Gastroesophageal sphincter (tissue), 4 donors: ENCODE measurements around the gene SSTR3. TPM values are rescaled to one million over a fixed set of nuclear protein-coding genes. Genes with fewer than 3 reads are reported as not detected.

ENCODE experiments used
- ATAC-seq: fragments of 150-250 bp; one replicate; pipeline ENCODE4 v1.9.1; 2016; ENCODE audit warnings: mild to moderate bottlenecking, moderate library complexity
- H3K27ac ChIP-seq, 4 donors: fragments of 200-600 bp; sonication (generic) in 3 of 4; 1 replicate in 3 of 4; 2 replicates in 1 of 4; pipeline ENCODE4 v1.5.1; 2016 to 2019
- H3K27me3 ChIP-seq: fragments of 200-600 bp; sonication (generic); one replicate; pipeline ENCODE4 v1.5.1; 2019
- H3K36me3 ChIP-seq, 2 donors: fragments of 200-600 bp; sonication (generic); one replicate each; pipeline ENCODE4 v1.5.1; 2019; ENCODE audit warnings: control low read depth in 1 of 2
- H3K4me1 ChIP-seq, 3 donors: fragments of 200-600 bp; sonication (generic); 1 replicate in 2 of 3; 2 replicates in 1 of 3; pipeline ENCODE4 v1.5.1; 2016 to 2019; ENCODE audit warnings: control low read depth in 2 of 3
- H3K4me3 ChIP-seq, 2 donors: fragments of 200-600 bp; sonication (generic); one replicate each; pipeline ENCODE4 v1.5.1; 2019; ENCODE audit warnings: mild to moderate bottlenecking in 1 of 2, moderate library complexity in 1 of 2
- H3K9me3 ChIP-seq, 3 donors: fragments of 200-600 bp; sonication (generic); one replicate each; pipeline ENCODE4 v1.5.1; 2017 to 2019; ENCODE audit warnings: control low read depth in 2 of 3
- EP300 ChIP-seq: sonication (generic); formaldehyde crosslinking; IDR thresholded peaks from one replicate; pipeline ENCODE4 v1.6.1; 2017; ENCODE audit warnings: antibody characterized with exemption, mild to moderate bottlenecking
- POLR2A ChIP-seq, 2 donors: fragments of 450-650 bp; IDR thresholded peaks; one replicate each; pipeline ENCODE4 v1.6.1; 2017; ENCODE audit warnings: antibody characterized with exemption in 2 of 2, mild to moderate bottlenecking in 2 of 2, moderate library complexity in 1 of 2
- POLR2AphosphoS5 ChIP-seq: sonication (generic); formaldehyde crosslinking; IDR thresholded peaks from one replicate; pipeline ENCODE4 v1.6.1; 2017; ENCODE audit warnings: antibody characterized with exemption
- WGBS, 2 donors: methylation state at CpG; one replicate each; pipeline ENCODE4 v1.1.5; 2018; ENCODE audit warnings: low coverage in 1 of 2; 5-methylcytosine and 5-hydroxymethylcytosine counted together
- small RNA-seq, 4 donors: library from RNA; depleted of rRNA; stranded (forward); fragments of <200 nt; gene quantifications; one replicate each; pipeline ENCODE3, GENCODE V24; 2016
- total RNA-seq, 4 donors: library from RNA; depleted of rRNA; stranded (reverse); fragments of >200 nt; gene quantifications; one replicate each; pipeline ENCODE4 v1.1.0, GENCODE V29; 2016
- TF ChIP-seq, protein P1 (sequence below), 4 experiments: fragments of 200-600 bp in 2 of 4; fragments of 450-650 bp in 2 of 4; sonication (generic) in 1 of 4; IDR thresholded peaks; one replicate each; pipeline ENCODE4 v1.5.1; 2017 to 2019; ENCODE audit warnings: antibody characterized with exemption in 4 of 4, mild to moderate bottlenecking in 2 of 4, moderate library complexity in 2 of 4

Gene SSTR3
- total RNA-seq, 4 donors from 2014 or later: not detected

DNA sequence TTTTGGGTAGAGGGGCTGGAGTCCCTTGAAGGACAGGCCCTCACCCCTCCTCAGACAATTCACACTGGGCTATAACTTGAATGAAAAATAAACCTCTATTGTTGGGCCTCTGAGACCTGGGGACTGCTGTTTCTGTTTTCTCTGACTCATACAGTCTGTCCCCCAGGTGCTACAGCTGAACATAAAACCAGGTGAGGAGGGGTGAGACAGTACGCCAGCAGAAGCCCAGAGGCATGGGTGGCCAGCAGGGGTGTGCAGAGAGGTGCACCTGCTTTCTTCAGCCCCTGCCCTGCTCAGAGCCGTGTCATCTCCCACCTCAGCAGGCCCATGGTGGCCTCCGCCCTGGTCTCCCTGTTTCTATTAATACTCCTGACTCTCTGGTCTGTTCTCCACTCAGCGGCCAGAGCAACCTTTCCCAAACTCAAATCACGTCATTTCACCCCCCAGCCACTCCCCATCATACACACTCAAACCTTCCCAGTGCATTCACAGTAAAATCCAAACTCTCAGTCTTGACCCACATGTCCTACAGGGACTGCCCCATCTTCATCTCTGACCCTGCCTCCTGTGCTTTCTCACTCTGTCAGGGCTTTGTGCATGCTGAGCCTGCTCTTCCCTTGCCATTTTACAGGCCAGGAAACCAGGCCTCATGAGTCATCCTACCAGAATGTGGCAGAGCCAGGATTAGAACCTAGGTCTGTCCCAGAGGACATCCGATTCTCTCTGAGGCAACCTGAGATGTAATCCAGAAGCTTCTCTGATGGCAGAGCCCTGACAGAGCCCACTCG is 57.2 kb downstream of the SSTR3 start:
- no peaks in the 10 kb centered on the region for H3K4me1 ChIP-seq
- no peaks in the 10 kb centered on the region for H3K36me3 ChIP-seq
- peaks cover 51% of the 10 kb centered on the region for H3K27me3 ChIP-seq
- no peak overlapping the region for H3K27ac ChIP-seq
- WGBS, 2 donors: 50 to 61% methylated on average over 2 to 6 of the region's 7 CpGs
- no peak for ATAC-seq
- no peak overlapping the region for H3K4me3 ChIP-seq
- no peak for TF ChIP-seq POLR2AphosphoS5
- TF ChIP-seq, protein P1, sequence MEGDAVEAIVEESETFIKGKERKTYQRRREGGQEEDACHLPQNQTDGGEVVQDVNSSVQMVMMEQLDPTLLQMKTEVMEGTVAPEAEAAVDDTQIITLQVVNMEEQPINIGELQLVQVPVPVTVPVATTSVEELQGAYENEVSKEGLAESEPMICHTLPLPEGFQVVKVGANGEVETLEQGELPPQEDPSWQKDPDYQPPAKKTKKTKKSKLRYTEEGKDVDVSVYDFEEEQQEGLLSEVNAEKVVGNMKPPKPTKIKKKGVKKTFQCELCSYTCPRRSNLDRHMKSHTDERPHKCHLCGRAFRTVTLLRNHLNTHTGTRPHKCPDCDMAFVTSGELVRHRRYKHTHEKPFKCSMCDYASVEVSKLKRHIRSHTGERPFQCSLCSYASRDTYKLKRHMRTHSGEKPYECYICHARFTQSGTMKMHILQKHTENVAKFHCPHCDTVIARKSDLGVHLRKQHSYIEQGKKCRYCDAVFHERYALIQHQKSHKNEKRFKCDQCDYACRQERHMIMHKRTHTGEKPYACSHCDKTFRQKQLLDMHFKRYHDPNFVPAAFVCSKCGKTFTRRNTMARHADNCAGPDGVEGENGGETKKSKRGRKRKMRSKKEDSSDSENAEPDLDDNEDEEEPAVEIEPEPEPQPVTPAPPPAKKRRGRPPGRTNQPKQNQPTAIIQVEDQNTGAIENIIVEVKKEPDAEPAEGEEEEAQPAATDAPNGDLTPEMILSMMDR (IDR thresholded peaks at IDR 0.05): no peak
- no peak for TF ChIP-seq EP300
- no peak for TF ChIP-seq POLR2A (IDR thresholded peaks at IDR 0.05)
- H3K9me3 ChIP-seq: peaks cover 0 to 14% (median 0%) of the 10 kb centered on the region in 3 donors

Small RNAs within 50 kb of the gene (small RNA-seq; reads per million reads assigned to genes)
- gene Z82188.1: 0 reads per million in 4 donors

Other genes starting within 250 kb of the SSTR3 start
- 10 to 100 TPM; 19.1 to 38.7 (median 31.7) TPM for gene TST, start 193.0 kb downstream of the SSTR3 start, total RNA-seq
- 100 to 1,000 TPM; 102 to 144 (median 113) TPM for gene MPST, start 192.7 kb downstream of the SSTR3 start, total RNA-seq
- 10 to 100 TPM; 23.3 to 33.2 (median 29.3) TPM for gene KCTD17, start 160.7 kb downstream of the SSTR3 start, total RNA-seq
- gene TMPRSS6, start 102.8 kb downstream of the SSTR3 start, total RNA-seq: not detected
- gene IL2RB, start 62.6 kb downstream of the SSTR3 start, total RNA-seq: 1 to 10 TPM in 1 of 4 donors, under 1 TPM in 3; 0.07 to 3.1 (median 0.29) TPM
- gene C1QTNF6, start 24.2 kb downstream of the SSTR3 start, total RNA-seq: 1 to 10 TPM in 2 of 4 donors, under 1 TPM in 2; 0.69 to 1.6 (median 1.1) TPM
- gene RAC2, start 31.8 kb upstream of the SSTR3 start, total RNA-seq: 10 to 100 TPM in 1 of 4 donors, 1 to 10 TPM in 3; 2.0 to 11.3 (median 6.4) TPM
- 10 to 100 TPM in 2 of 4 donors, 1 to 10 TPM in 2; 4.2 to 21.3 (median 9.3) TPM for gene CYTH4, start 70.0 kb upstream of the SSTR3 start, total RNA-seq
- under 1 TPM in 3 of 4 donors, not detected in 1; under 0.01 to 0.19 (median 0.16) TPM for gene ELFN2, start 215.0 kb upstream of the SSTR3 start, total RNA-seq